CD4-positive, alpha-beta T cell treated with Interleukin-4 for 1 hour (primary cell): Measurements from ENCODE around the gene DPF3.

ENCODE experiments used
- DNase-seq, 2 donors: peaks; one replicate each; pipeline ENCODE4 v3.0.0-alpha.2; 2020 to 2022

Gene DPF3

GRCh38 chr14:72610831-72611200 lies 283.1 kb downstream of the DPF3 start:
- no peak for DNase-seq

GRCh38 chr14:72610096-72610830 lies 283.6 kb downstream of the DPF3 start:
- no peak for DNase-seq

GRCh38 chr14:72609205-72609916 lies 284.5 kb downstream of the DPF3 start:
- no peak for DNase-seq

- no peak for DNase-seq
Measured at GRCh38 chr14:72608391-72609204, 285.3 kb downstream of the DPF3 start.

GRCh38 chr14:72607386-72608130 lies 286.3 kb downstream of the DPF3 start:
- DNase-seq, result no peak

GRCh38 chr14:72606879-72607278 lies 287.0 kb downstream of the DPF3 start:
- no peak for DNase-seq

- no peak for DNase-seq
Measured at GRCh38 chr14:72605921-72606220, 288.0 kb downstream of the DPF3 start.

- DNase-seq, result no peak
Measured at GRCh38 chr14:72605096-72605920, 288.6 kb downstream of the DPF3 start.

GRCh38 chr14:72604133-72604532 lies 289.8 kb downstream of the DPF3 start:
- no peak for DNase-seq

- no peak for DNase-seq
Measured at GRCh38 chr14:72603639-72604038, 290.3 kb downstream of the DPF3 start.

GRCh38 chr14:72600551-72601330 lies 293.2 kb downstream of the DPF3 start:
- DNase-seq, result no peak

- no peak for DNase-seq
Measured at GRCh38 chr14:72599579-72600470, 294.1 kb downstream of the DPF3 start.

GRCh38 chr14:72598306-72598705 lies 295.6 kb downstream of the DPF3 start:
- DNase-seq, result no peak

- no peak for DNase-seq
Measured at GRCh38 chr14:72597252-72598233, 296.4 kb downstream of the DPF3 start.

- DNase-seq, result no peak
Measured at GRCh38 chr14:72595152-72595862, 298.6 kb downstream of the DPF3 start.

- DNase-seq, result peak; percentile 35 to 63
Measured at GRCh38 chr14:72594099-72594901, 299.6 kb downstream of the DPF3 start.

GRCh38 chr14:72591391-72591790 lies 302.5 kb downstream of the DPF3 start:
- no peak for DNase-seq
